Urinary bladder (tissue), 4 donors: ENCODE data around the gene INPP4B. TPM values are rescaled to one million over a fixed set of nuclear protein-coding genes. Genes with fewer than 3 reads are reported as not detected.
A peak's percentile ranks its signal among the peaks of the same experiment; 100 is the strongest.

Experiments
- DNase-seq: peaks from one replicate; pipeline ENCODE4 v3.0.0-alpha.2; 2015; ENCODE audit errors: extremely low spot score
- H3K27ac ChIP-seq: one replicate; pipeline ENCODE4 v1.5.1; 2013; ENCODE audit warnings: low read depth, mild to moderate bottlenecking, moderate library complexity
- H3K36me3 ChIP-seq: one replicate; pipeline ENCODE4 v1.6.1; 2013; ENCODE audit warnings: mild to moderate bottlenecking, moderate library complexity; ENCODE audit not compliant: insufficient read depth
- H3K4me1 ChIP-seq: one replicate; pipeline ENCODE4 v1.6.1; 2013; ENCODE audit warnings: mild to moderate bottlenecking, moderate library complexity; ENCODE audit not compliant: insufficient read depth
- H3K4me3 ChIP-seq: one replicate; pipeline ENCODE4 v1.5.1; 2013; ENCODE audit warnings: low read depth, low read length
- WGBS: extraction: QIAGEN DNeasy Blood & Tissue Kit; methylation state at CpG from one replicate; pipeline ENCODE4 v1.1.7; 2013; 5-methylcytosine and 5-hydroxymethylcytosine counted together
- polyA plus RNA-seq: library from polyadenylated mRNA; stranded (reverse); fragments of 200-250 nt; gene quantifications from one replicate; pipeline ENCODE4 v1.2.3, GENCODE V29; 2013
- total RNA-seq: library from RNA; depleted of rRNA; stranded (reverse); fragments of >200 nt; gene quantifications from one replicate; pipeline ENCODE4 v1.2.3, GENCODE V29; 2014
- donor health status: healthy with polysubstance abuse.
- donor health status: healthy.

INPP4B gene
- total and polyA plus RNA-seq, 2 donors: 4.7 to 53.9 TPM

- Histone ChIP-seq H3K36me3 (no peaks in the 10 kb centered on the region), H3K4me1 (no peaks in the 10 kb centered on the region), H3K27ac (no peak overlapping the region), H3K4me3 (no peak overlapping the region)
- DNase-seq: no peak
- 84% methylated on average over 1 of the region's 1 CpG for WGBS
These were observed 701.3 kb downstream of the INPP4B start for GRCh38 chr4:142144813-142145212.

DNA sequence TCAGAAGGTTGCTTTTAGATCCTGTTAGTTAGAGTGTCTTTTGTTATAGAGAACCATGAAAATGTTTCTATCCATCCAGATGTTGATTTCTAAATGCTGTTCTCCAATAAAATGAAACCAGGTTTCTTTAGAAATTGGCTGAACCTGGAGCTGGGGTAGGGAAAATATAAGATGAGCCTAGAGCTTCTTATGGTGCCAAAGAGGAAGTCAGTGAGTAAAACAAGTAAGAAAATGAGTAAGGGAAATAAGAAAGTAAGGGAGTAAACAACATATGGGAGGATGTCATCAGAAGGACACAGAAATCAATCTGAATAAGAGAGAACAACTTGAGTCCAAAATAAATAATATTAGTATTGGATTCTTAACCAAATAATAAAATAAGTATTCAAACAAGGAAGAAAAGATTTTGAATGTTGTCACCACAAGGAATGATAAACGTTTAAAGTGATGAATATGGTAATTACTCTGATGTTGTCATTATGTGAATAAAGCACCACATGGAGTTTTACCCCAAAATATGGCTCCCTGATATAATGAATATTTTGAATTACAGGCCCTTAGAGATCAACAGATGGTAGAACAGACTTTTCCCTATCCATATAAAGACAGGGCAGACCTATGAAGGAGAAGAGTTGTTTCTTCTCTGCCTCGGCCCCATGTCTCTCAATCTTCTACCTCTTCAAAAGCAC lies 703.6 kb downstream of the INPP4B start:
- Histone ChIP-seq H3K4me3 (no peak overlapping the region), H3K27ac (no peak overlapping the region), H3K36me3 (no peaks in the 10 kb centered on the region), H3K4me1 (no peaks in the 10 kb centered on the region)
- WGBS: 84% methylated on average over 2 of the region's 2 CpGs
- DNase-seq: no peak

DNA sequence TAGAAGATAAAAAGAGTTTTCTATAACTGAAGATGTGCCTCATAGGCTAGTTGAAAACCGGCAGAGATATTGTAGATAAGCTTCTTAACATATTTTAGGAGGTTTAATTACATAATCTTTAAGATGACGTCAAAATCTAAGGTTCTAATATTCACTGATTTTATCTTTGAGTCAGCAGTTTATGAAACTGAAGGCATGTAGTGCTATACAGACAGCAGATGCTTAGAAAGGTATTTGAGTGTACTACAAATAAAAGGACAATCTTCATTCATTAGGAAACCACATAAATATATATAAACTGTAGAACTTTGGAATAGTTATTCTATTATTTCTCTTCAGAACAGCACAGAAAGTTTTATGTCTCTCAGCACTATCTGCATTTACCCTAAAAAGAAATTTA lies 704.9 kb downstream of the INPP4B start:
- no peaks in the 10 kb centered on the region for H3K36me3 ChIP-seq
- no peaks in the 10 kb centered on the region for H3K4me1 ChIP-seq
- H3K27ac ChIP-seq: no peak overlapping the region
- DNase-seq: no peak
- WGBS: 35% methylated on average over 2 of the region's 2 CpGs
- no peak overlapping the region for H3K4me3 ChIP-seq

DNA sequence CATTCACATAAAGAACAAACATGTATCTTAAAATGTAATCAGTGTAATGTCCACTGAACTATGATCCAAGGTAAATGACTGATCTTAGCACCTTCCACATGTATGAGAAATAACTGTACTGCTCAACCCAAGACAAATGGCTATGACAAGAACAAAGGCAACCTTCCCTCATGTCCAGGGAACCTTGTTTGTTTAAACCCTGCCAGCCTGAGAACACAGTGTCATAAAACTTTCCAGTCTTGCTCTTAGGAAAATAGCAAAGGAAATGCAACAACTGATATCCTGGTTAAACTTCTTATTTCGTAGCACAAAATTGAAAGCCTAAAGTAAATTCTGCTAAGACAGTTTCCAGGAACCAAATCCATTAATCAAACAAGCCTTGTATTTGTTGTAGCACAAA lies 715.4 kb downstream of the INPP4B start:
- no peaks in the 10 kb centered on the region for H3K4me1 ChIP-seq
- H3K4me3 ChIP-seq: no peak overlapping the region
- WGBS: 37% methylated on average over 1 of the region's 1 CpG
- H3K36me3 ChIP-seq: no peaks in the 10 kb centered on the region
- no peak overlapping the region for H3K27ac ChIP-seq
- DNase-seq: no peak

GRCh38 chr4:142129931-142130330 lies 716.2 kb downstream of the INPP4B start:
- Histone ChIP-seq H3K36me3 (no peaks in the 10 kb centered on the region), H3K4me3 (no peak overlapping the region), H3K4me1 (no peaks in the 10 kb centered on the region), H3K27ac (no peak overlapping the region)
- DNase-seq: no peak
- WGBS: 76% methylated on average over 1 of the region's 1 CpG

DNA sequence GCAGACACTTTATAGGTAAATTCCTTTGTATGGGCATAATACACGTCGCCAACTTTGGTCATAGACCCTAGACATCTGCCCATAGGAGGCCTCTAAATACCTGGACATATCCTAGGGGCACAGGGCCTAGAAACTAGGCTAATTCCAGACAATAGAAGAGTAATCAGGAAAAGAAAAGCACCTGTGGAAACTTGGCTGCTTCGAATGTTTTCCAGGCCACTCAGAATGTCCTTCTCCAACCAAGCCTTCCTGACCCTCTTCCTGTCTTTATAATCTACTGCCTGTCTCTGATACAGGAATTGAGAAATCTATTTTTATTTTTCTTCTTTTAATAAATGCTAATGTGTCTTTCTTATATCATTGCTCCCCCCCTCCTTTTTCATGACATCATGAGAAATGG lies 716.6 kb downstream of the INPP4B start:
- DNase-seq: no peak
- H3K36me3 ChIP-seq: no peaks in the 10 kb centered on the region

GRCh38 chr4:142128529-142128928 lies 717.6 kb downstream of the INPP4B start:
- Histone ChIP-seq H3K4me3 (no peak overlapping the region), H3K36me3 (no peaks in the 10 kb centered on the region), H3K4me1 (no peaks in the 10 kb centered on the region), H3K27ac (no peak overlapping the region)
- DNase-seq: peak; percentile 14
- WGBS: 11% methylated on average over 3 of the region's 3 CpGs

More for the DNA sequence above, 716.6 kb downstream of the INPP4B start:
- no peak overlapping the region for H3K27ac ChIP-seq
- 89% methylated on average over 3 of the region's 3 CpGs for WGBS
- no peak overlapping the region for H3K4me3 ChIP-seq
- H3K4me1 ChIP-seq: no peaks in the 10 kb centered on the region

DNA sequence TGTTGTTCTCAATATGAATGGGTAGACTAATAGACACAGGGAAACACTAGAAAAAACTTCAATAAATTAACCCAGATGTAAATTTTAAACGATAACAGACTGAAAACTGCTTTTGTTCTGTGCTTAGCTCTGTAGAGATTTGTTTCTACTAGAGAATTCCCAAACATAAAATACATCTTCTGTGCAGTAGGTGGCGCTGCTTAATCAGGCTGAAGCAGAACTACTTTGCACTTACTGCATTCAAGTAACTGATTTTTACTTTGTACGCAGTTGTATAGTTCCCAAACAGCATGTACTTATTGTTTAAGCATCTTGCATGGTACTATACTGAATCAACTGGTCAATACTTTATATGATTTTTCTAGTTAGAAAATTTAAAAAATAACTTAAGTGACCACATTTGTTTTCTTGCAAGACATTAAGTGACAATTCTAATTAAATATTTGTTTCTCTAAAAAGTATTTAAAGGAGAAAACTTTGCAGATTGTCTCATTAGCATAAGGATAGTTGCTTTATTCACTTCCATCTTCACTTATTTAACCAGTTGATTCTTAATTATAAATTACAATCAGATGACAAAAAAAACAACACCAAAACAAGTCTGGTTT lies 719.1 kb downstream of the INPP4B start:
- DNase-seq: peak; percentile 49
- no peaks in the 10 kb centered on the region for H3K4me1 ChIP-seq
- H3K4me3 ChIP-seq: no peak overlapping the region
- no peak overlapping the region for H3K27ac ChIP-seq
- H3K36me3 ChIP-seq: no peaks in the 10 kb centered on the region
- 19% methylated on average over 3 of the region's 3 CpGs for WGBS

- H3K4me1 ChIP-seq: no peaks in the 10 kb centered on the region
- H3K4me3 ChIP-seq: no peak overlapping the region
- 68% methylated on average over 2 of the region's 2 CpGs for WGBS
- no peak overlapping the region for H3K27ac ChIP-seq
- no peaks in the 10 kb centered on the region for H3K36me3 ChIP-seq
- DNase-seq: no peak
These were observed 721.2 kb downstream of the INPP4B start for GRCh38 chr4:142124874-142125273.

GRCh38 chr4:142121448-142122350 lies 724.4 kb downstream of the INPP4B start:
- DNase-seq: no peak
- Histone ChIP-seq H3K27ac (no peak overlapping the region), H3K36me3 (no peaks in the 10 kb centered on the region), H3K4me1 (no peaks in the 10 kb centered on the region), H3K4me3 (no peak overlapping the region)
- WGBS: 81% methylated on average over 9 of the region's 9 CpGs

GRCh38 chr4:142120921-142121320 lies 725.2 kb downstream of the INPP4B start:
- Histone ChIP-seq H3K36me3 (no peaks in the 10 kb centered on the region), H3K27ac (no peak overlapping the region), H3K4me1 (no peaks in the 10 kb centered on the region), H3K4me3 (no peak overlapping the region)
- 95% methylated on average over 1 of the region's 1 CpG for WGBS
- no peak for DNase-seq

- Histone ChIP-seq H3K4me3 (no peak overlapping the region), H3K4me1 (no peaks in the 10 kb centered on the region), H3K36me3 (peaks cover 8% of the 10 kb centered on the region), H3K27ac (no peak overlapping the region)
- DNase-seq: no peak
- 94% methylated on average over 2 of the region's 2 CpGs for WGBS
These were observed 733.6 kb downstream of the INPP4B start for GRCh38 chr4:142112451-142112850.

DNA sequence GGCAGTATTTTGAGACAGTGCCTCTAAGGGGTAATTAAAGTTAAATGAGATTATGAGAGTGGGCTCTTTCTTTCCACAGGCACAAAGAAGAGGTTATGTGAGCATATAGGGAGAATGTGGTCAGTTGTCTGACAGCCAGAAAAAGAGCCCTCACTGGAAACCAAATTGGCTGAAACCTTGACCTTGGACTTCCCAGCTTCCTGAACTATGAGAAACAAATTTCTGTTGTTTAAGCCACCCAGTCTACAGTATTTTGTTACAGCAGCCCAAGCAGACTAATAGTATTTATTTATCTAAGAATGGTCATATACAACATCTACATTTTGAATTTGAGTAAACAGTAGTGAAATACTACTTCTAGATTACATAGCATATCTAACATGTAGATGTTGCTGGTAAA lies 736.0 kb downstream of the INPP4B start:
- H3K4me3 ChIP-seq: no peak overlapping the region
- DNase-seq: no peak
- no peak overlapping the region for H3K27ac ChIP-seq
- no peaks in the 10 kb centered on the region for H3K4me1 ChIP-seq
- peaks cover 8% of the 10 kb centered on the region for H3K36me3 ChIP-seq

GRCh38 chr4:142104041-142104440 lies 742.1 kb downstream of the INPP4B start:
- Histone ChIP-seq H3K4me3 (no peak overlapping the region), H3K4me1 (no peaks in the 10 kb centered on the region), H3K36me3 (peaks cover 3% of the 10 kb centered on the region), H3K27ac (no peak overlapping the region)
- DNase-seq: no peak
- 83% methylated on average over 4 of the region's 4 CpGs for WGBS
